GM19328 (cell line): ENCODE results near the gene DMWD.
"Not testable (repeated sequence)": the region's sequence is repeated elsewhere in the genome, so short reads cannot be mapped to it uniquely, and the experiment has no call there.

ENCODE experiments used
- ATAC-seq: cut with Tn5 transposase; IDR thresholded peaks from one replicate; pipeline ENCODE4 v1.9.1; 2021; ENCODE audit warnings: mild to moderate bottlenecking, moderate library complexity; ENCODE audit not compliant: unreplicated experiment

Gene DMWD

GRCh38 chr19:45753548-45753947 lies 39.1 kb downstream of the DMWD start:
- ATAC-seq = no peak

- no peak for ATAC-seq
Measured at GRCh38 chr19:45752639-45753038, 40.0 kb downstream of the DMWD start.

- ATAC-seq = not testable (repeated sequence)
Measured at GRCh38 chr19:45751483-45751882, 41.2 kb downstream of the DMWD start.

DNA sequence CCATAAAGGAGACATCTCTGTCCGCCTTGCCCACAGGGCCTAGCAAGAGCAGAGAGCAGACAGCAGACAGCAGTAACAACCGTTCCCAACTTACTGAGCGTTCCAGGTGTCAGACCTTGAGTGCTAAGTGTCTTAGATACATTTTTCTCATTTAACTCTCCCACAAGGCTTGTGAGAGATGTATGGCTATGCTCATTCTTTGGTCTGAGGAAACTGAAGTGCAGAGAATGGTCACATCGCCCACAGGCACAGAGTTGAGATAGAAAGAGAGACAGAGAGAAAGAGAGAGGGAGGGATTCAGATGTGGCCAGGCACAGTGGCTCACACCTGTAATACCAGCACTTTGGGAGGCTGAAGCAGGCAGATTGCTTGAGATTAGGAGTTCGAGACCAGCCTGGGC lies 45.1 kb downstream of the DMWD start:
- no peak for ATAC-seq

DNA sequence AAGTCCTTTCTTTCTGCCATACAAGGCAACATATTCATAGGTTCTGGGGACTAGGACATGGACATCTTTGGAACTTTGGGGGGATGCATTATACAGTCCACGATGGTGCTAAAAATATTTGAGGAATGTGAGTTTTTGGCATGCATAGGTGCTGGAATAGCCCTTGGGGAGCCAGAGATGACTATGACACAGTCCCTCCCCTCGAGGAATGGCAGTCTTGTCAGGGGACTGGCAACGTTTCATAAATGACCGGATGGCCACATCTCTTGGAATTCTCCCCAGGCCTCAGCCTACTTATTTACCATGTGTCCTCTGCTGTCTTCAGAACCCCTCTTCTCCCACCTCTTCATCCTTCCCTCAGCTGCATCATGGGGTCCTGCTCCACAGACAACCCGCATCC lies 45.8 kb downstream of the DMWD start:
- ATAC-seq = no peak

DNA sequence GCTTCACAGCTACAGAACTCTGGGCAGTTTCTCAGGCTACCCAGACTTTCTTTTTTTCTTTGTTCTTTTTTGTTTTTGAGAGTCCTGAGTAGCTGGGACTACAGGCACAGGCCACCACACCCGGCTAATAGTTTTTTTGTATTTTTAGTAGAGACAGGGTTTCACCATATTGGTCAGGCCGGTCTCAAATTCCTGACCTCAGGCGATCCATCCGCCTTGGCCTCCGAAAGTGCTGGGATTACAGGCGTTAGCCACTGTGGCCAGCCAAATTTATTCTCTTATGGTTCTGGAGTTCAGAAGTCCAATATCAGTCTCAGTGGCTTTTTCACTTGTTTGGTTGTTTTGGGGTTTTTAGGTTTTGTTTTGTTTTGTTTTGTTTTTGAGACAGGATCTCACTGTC lies 47.0 kb downstream of the DMWD start:
- ATAC-seq = no peak

DNA sequence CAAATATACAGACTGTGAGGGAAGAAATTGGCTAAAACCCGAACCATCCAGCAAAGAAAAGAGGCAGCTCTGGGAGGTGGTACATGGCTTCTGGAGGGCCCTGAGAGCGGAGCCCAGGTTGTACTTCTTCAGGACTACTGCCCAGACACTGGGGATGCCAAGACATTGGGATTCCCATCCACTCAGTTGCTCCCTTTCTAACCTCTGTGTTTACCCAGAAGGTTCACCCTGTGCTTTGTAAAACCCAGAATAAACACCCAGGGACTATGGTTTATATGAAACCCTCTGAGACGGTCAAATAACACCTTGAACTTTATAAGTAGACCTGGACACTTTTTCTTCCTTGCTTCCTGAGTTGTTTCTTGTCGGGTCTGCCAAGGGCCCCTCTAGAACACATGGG lies 49.7 kb downstream of the DMWD start:
- ATAC-seq = no peak

DNA sequence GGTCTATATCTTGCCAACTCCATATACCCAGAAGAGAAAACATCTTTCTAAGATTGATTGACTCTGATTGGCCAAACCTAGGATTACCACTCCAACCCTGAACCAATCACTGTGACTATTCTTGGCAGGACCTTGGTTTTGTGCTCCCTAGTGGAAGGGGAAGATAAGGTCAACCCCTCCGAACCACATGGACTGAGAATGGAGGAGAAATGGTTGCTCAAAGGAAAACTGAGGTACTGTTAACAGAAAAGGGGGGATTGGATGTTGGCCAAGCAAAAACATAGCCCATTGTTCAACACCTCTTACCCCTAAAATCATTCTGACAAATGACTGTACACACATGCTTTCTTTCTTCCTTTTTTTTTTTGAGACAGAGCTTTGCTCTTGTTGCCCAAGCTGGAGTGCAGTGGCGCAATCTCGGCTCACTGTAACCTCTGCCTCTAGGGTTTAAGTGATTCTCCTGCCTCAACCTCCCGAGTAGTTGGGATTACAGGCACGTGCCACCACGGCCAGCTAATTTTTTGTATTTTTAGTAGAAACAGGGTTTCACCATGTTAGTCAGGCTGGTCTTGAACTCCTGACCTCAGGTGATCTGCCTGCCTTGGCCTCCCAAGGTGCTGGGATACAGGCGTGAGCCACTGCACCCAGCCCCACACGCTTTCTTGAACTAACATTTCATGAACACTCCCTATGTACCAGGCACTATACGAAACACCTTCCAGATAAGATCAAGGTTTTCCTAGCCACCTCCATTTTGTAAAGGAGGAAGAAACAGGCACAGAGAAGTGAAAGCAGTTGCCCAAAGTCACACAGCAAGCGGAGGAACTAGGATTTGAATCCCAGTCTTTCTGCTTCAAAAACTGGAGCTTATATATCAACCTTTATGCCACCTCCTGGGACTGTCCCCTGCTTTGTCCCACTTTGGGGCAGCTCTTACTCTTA lies 52.9 kb downstream of the DMWD start:
- ATAC-seq = no peak

GRCh38 chr19:45733160-45733810 lies 59.4 kb downstream of the DMWD start, which contains the start of gene MEIOSIN:
TSS of gene MEIOSIN (plus strand) at chr19:45733439. CDS start at chr19:45735377, 1,938 bp downstream.
- ATAC-seq = no peak
